GM19193 (cell line): ENCODE data around the gene RNF113B.

Experiments
- POLR2A ChIP-seq: IDR thresholded peaks from 4 replicates; pipeline ENCODE4 v1.6.1; 2011; ENCODE audit not compliant: insufficient read depth, insufficient read length; ENCODE audit errors: extremely low read depth

Gene RNF113B

GRCh38 chr13:98142380-98143156 is 34.5 kb downstream of the RNF113B start, which contains the start of gene FARP1:
Gene FARP1 (plus strand): TSS chr13:98143094. CDS start chr13:98213243, 70,149 bp downstream.
- TF ChIP-seq POLR2A, result no peak

- TF ChIP-seq POLR2A, result no peak
These were observed 35.3 kb downstream of the RNF113B start for GRCh38 chr13:98141509-98142379.

GRCh38 chr13:98141091-98141490 is 36.0 kb downstream of the RNF113B start:
- TF ChIP-seq POLR2A, result no peak

- no peak for TF ChIP-seq POLR2A
These were observed 42.2 kb downstream of the RNF113B start for GRCh38 chr13:98134901-98135300.

- TF ChIP-seq POLR2A, result no peak
These were observed 43.1 kb downstream of the RNF113B start for GRCh38 chr13:98133946-98134345.

GRCh38 chr13:98129059-98129746 is 47.9 kb downstream of the RNF113B start:
- TF ChIP-seq POLR2A, result no peak
